CD8-positive, alpha-beta memory T cell (primary cell): Measurements from ENCODE around the gene SRP68. TPM values are rescaled to one million over a fixed set of nuclear protein-coding genes. Genes with fewer than 3 reads are reported as not detected.
"Not testable (repeated sequence)": the region's sequence is repeated elsewhere in the genome, so short reads cannot be mapped to it uniquely, and the experiment has no call there.

ENCODE experiments used
- CTCF ChIA-PET: fragments of 350-600 bp; sonication (Branson Sonifier 250); formaldehyde crosslinking; loops from one replicate; lab custom pipeline; 2021; ENCODE audit warnings: antibody characterized with exemption; lab: Charles Lee
- POLR2A ChIA-PET: fragments of 350-600 bp; sonication (Branson Sonifier 250); formaldehyde crosslinking; loops from one replicate; lab custom pipeline; 2021; ENCODE audit warnings: antibody characterized with exemption; lab: Charles Lee
- DNase-seq, 5 donors: peaks; one replicate each; pipeline versions ENCODE4 v3.0.0 to v3.0.0-alpha.2; 2020 to 2022; ENCODE audit warnings: mixed read lengths in 1 of 5
- H3K27ac ChIP-seq: one replicate; pipeline ENCODE4 v1.7.0; 2013; ENCODE audit warnings: low read depth, mild to moderate bottlenecking, low read length, moderate library complexity
- H3K27me3 ChIP-seq: 2 replicates; pipeline ENCODE4 v1.7.0; 2013; ENCODE audit warnings: low read length, mild to moderate bottlenecking; ENCODE audit not compliant: insufficient read depth, poor library complexity, severe bottlenecking
- H3K36me3 ChIP-seq: 2 replicates; pipeline ENCODE4 v1.7.0; 2013; ENCODE audit warnings: mild to moderate bottlenecking, low read length, moderate library complexity; ENCODE audit not compliant: insufficient read depth
- H3K4me1 ChIP-seq: 2 replicates; pipeline ENCODE4 v1.7.0; 2013; ENCODE audit warnings: mild to moderate bottlenecking, low read length, moderate library complexity; ENCODE audit not compliant: insufficient read depth
- H3K4me3 ChIP-seq: 2 replicates; pipeline ENCODE4 v1.7.0; 2013; ENCODE audit warnings: mild to moderate bottlenecking, low read length
- H3K9me3 ChIP-seq: 2 replicates; pipeline ENCODE4 v1.7.0; 2013; ENCODE audit warnings: mild to moderate bottlenecking, low read length
- H3K27ac Mint-ChIP-seq, 8 donors: one replicate each; pipeline ENCODE4 v1.8.0; 2020 to 2021; ENCODE audit warnings: mixed read lengths in 8 of 8, mild to moderate bottlenecking in 6 of 8, inconsistent platforms in 3 of 8, moderate library complexity in 3 of 8
- H3K27me3 Mint-ChIP-seq, 2 donors: one replicate each; pipeline ENCODE4 v1.8.0; 2020 to 2021; ENCODE audit warnings: mixed read lengths in 2 of 2, mild to moderate bottlenecking in 1 of 2, moderate library complexity in 1 of 2
- H3K36me3 Mint-ChIP-seq, 3 donors: one replicate each; pipeline ENCODE4 v1.8.0; 2020 to 2021; ENCODE audit warnings: mixed read lengths in 3 of 3, inconsistent platforms in 1 of 3, mild to moderate bottlenecking in 1 of 3
- H3K4me1 Mint-ChIP-seq, 3 donors: one replicate each; pipeline ENCODE4 v1.8.0; 2020 to 2021; ENCODE audit warnings: mixed read lengths in 3 of 3, inconsistent platforms in 1 of 3, mild to moderate bottlenecking in 1 of 3
- H3K4me3 Mint-ChIP-seq, 7 donors: one replicate each; pipeline ENCODE4 v1.8.0; 2020 to 2021; ENCODE audit warnings: mixed read lengths in 7 of 7, mild to moderate bottlenecking in 6 of 7, moderate library complexity in 4 of 7, inconsistent platforms in 2 of 7
- H3K9me3 Mint-ChIP-seq, 5 donors: one replicate each; pipeline ENCODE4 v1.8.0; 2020 to 2022; ENCODE audit warnings: mixed read lengths in 5 of 5, mild to moderate bottlenecking in 3 of 5, moderate library complexity in 2 of 5, inconsistent platforms in 1 of 5
- polyA plus RNA-seq: library from polyadenylated mRNA; unstranded; fragments of 300-500 nt; fragmentation: Illumina TruSeq; gene quantifications from one replicate; pipeline ENCODE4 v1.2.3, GENCODE V29; 2021
- total RNA-seq, 2 experiments: library from RNA; stranded (reverse); gene quantifications; one replicate each; pipeline ENCODE4 v1.2.3, GENCODE V29; 2021

SRP68 gene
- total and polyA plus RNA-seq, 3 experiments from 2014 or later = 80.4 to 123 (median 120) TPM

DNA sequence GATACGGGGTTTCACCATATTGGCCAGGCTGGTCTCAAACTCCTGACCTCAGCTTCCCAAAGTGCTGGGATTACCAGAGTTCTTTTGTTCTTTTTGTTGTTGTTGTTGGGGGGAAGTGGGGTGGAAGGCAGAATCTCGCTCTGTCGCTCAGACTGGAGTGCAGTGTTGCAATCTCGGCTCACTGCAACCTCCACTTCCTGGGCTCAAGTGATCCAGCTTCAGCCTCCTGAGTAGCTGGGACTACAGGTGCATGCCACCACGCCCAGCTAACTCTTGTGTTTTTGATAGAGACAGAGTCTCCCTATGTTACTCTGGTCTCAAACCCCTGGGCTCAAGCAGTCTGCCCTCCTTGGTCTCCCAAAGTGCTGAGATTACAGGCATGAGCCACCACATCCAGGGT is 6.1 kb upstream of the SRP68 start:
- Histone ChIP-seq H3K27me3 (peaks cover 31% of the 10 kb centered on the region), H3K4me1 (peaks cover 48% of the 10 kb centered on the region)
- not testable (repeated sequence) for DNase-seq, H3K27ac ChIP-seq, H3K27ac Mint-ChIP-seq, H3K36me3 ChIP-seq, H3K9me3 Mint-ChIP-seq, H3K36me3 Mint-ChIP-seq, H3K4me3 ChIP-seq, H3K9me3 ChIP-seq
- POLR2A ChIA-PET = interaction anchor here (0.7 to 1.4 kb wide), 3 partner anchors 8 to 15 kb away, joined by 3 to 8 read pairs (median 4); no protein-coding TSS in a partner anchor
- Mint-ChIP-seq H3K4me3 (peak overlapping the region in 3 of 7 donors; percentile 6 to 56 (median 31)), H3K27me3 (peaks cover 30 to 37% of the 10 kb centered on the region in 2 donors), H3K4me1 (peaks cover 23 to 65% (median 27%) of the 10 kb centered on the region in 3 donors)
- CTCF ChIA-PET = interaction anchor here (1.3 kb wide), 1 partner anchor 63 kb away, joined by 3 read pairs; no protein-coding TSS in a partner anchor

DNA sequence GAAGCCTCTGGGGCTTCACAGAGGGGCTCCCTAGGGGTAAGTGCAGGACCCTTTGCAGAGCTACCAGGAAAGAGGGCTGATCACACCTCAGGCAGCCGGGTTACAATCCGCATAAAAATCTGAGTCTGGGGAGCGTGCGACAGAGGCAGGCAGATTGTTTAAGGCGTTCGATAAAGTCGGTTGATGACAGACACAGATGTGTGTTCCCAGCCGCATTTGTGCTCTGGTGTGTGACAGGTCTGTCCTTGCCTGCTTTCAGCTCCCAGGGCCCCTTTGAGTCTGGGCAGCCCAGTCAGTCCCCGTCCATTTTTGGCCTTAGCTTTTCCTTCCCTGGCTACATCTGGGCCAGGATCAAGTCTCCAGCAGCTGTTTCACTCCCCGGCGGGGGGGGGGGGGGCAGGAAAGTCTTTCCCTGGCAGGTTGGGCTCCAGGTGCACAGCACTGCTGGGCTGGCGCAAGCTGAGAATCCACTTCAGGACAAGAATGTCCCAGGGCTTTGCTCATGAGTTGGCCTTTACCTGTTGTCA is 5.3 kb upstream of the SRP68 start:
- CTCF ChIA-PET = interaction anchor here (0.9 to 1.3 kb wide), 2 partner anchors 63 to 64 kb away, joined by 3 to 4 read pairs; no protein-coding TSS in a partner anchor
- no peaks in the 10 kb centered on the region for H3K9me3 ChIP-seq
- Mint-ChIP-seq H3K9me3 (no peaks in the 10 kb centered on the region), H3K27ac (peak overlapping the region in 5 of 8 donors; percentile 17 to 70 (median 36)), H3K36me3 (peaks cover 0 to 4% (median 0%) of the 10 kb centered on the region in 3 donors), H3K4me1 (peaks cover 23 to 69% (median 27%) of the 10 kb centered on the region in 3 donors), H3K27me3 (peaks cover 30 to 37% of the 10 kb centered on the region in 2 donors), H3K4me3 (peak overlapping the region in 1 of 7 donors; percentile 82)
- no peak overlapping the region for H3K27ac ChIP-seq
- H3K36me3 ChIP-seq = no peaks in the 10 kb centered on the region
- H3K27me3 ChIP-seq = peaks cover 32% of the 10 kb centered on the region
- DNase-seq = no peak
- POLR2A ChIA-PET = interaction anchor here (0.7 to 1.4 kb wide), 3 partner anchors 9 to 15 kb away, joined by 3 to 8 read pairs (median 4); no protein-coding TSS in a partner anchor
- no peak overlapping the region for H3K4me3 ChIP-seq
- H3K4me1 ChIP-seq = peaks cover 51% of the 10 kb centered on the region

DNA sequence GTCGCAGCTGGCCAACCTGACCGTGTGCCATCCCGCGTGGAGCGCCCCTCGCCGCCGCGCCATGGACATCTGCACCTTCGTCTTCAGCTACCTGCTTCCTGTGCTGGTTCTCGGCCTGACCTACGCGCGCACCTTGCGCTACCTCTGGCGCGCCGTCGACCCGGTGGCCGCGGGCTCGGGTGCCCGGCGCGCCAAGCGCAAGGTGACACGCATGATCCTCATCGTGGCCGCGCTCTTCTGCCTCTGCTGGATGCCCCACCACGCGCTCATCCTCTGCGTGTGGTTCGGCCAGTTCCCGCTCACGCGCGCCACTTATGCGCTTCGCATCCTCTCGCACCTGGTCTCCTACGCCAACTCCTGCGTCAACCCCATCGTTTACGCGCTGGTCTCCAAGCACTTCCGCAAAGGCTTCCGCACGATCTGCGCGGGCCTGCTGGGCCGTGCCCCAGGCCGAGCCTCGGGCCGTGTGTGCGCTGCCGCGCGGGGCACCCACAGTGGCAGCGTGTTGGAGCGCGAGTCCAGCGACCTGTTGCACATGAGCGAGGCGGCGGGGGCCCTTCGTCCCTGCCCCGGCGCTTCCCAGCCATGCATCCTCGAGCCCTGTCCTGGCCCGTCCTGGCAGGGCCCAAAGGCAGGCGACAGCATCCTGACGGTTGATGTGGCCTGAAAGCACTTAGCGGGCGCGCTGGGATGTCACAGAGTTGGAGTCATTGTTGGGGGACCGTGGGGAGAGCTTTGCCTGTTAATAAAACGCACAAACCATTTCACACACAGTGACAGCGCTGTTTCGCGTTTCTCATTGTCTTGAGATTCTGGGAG is 4.7 kb upstream of the SRP68 start:
- H3K27me3 ChIP-seq = peaks cover 32% of the 10 kb centered on the region
- ChIA-PET CTCF (interaction anchor here (0.9 to 1.3 kb wide), 2 partner anchors 62 to 63 kb away, joined by 3 to 4 read pairs; no protein-coding TSS in a partner anchor), POLR2A (interaction anchor here (0.6 to 1.4 kb wide), 4 partner anchors 13 to 476 kb away, joined by 3 to 7 read pairs (median 4); no protein-coding TSS in a partner anchor)
- H3K4me3 ChIP-seq = peak overlapping the region; percentile 49
- H3K9me3 ChIP-seq = no peaks in the 10 kb centered on the region
- peak overlapping the region; percentile 32 to 81 (median 50) for H3K27ac Mint-ChIP-seq
- DNase-seq = peak; percentile 19 to 74 (median 63)
- peak overlapping the region; percentile 80 to 93 (median 83) for H3K4me3 Mint-ChIP-seq
- peaks cover 51% of the 10 kb centered on the region for H3K4me1 ChIP-seq
- no peak overlapping the region for H3K27ac ChIP-seq
- H3K36me3 ChIP-seq = no peaks in the 10 kb centered on the region
- H3K9me3 Mint-ChIP-seq = no peaks in the 10 kb centered on the region
- peaks cover 32 to 37% of the 10 kb centered on the region in 2 donors for H3K27me3 Mint-ChIP-seq
- peaks cover 23 to 69% (median 27%) of the 10 kb centered on the region in 3 donors for H3K4me1 Mint-ChIP-seq
- peaks cover 0 to 8% (median 0%) of the 10 kb centered on the region in 3 donors for H3K36me3 Mint-ChIP-seq

DNA sequence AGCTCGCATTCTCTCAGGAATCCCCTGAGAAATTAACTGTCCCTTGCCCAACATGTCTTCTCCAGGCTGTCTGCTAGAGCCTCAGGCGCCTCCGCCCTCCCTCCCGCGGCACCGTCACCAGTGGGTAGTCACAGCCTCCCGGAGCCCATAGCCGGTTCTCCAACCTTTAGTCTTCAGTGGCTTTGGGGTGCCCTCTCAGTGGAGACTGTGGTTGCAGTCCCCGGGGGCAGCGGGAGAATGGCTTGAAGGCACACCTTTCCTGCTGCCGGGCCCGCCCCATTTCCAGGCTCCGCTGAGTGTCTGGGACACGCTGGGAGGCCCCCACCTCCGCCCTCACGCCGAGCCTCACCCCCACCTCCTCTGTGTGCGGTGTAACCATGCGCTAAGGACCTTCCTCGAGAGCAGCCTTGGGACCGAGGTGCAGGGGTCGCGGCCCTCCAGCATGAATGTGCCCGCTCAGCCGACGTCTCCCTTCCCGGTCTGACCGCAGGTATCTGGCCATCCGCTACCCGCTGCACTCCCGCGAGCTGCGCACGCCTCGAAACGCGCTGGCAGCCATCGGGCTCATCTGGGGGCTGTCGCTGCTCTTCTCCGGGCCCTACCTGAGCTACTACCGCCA is 3.9 kb upstream of the SRP68 start:
- no peak for DNase-seq
- Histone ChIP-seq H3K4me1 (peaks cover 54% of the 10 kb centered on the region), H3K9me3 (no peaks in the 10 kb centered on the region), H3K27ac (no peak overlapping the region), H3K36me3 (no peaks in the 10 kb centered on the region), H3K4me3 (peak overlapping the region; percentile 49), H3K27me3 (peaks cover 32% of the 10 kb centered on the region)
- ChIA-PET POLR2A (interaction anchor here (0.6 to 1.2 kb wide), 3 partner anchors 51 to 476 kb away, joined by 3 to 7 read pairs (median 3); partner anchors contain the start of gene PRPSAP1), CTCF (no interaction called here)
- Mint-ChIP-seq H3K27ac (peak overlapping the region in 5 of 8 donors; percentile 32 to 81 (median 52)), H3K9me3 (no peaks in the 10 kb centered on the region), H3K36me3 (peaks cover 0 to 13% (median 0%) of the 10 kb centered on the region in 3 donors), H3K4me3 (peak overlapping the region; percentile 80 to 93 (median 83)), H3K4me1 (peaks cover 30 to 76% (median 33%) of the 10 kb centered on the region in 3 donors), H3K27me3 (peaks cover 32 to 37% of the 10 kb centered on the region in 2 donors)

DNA sequence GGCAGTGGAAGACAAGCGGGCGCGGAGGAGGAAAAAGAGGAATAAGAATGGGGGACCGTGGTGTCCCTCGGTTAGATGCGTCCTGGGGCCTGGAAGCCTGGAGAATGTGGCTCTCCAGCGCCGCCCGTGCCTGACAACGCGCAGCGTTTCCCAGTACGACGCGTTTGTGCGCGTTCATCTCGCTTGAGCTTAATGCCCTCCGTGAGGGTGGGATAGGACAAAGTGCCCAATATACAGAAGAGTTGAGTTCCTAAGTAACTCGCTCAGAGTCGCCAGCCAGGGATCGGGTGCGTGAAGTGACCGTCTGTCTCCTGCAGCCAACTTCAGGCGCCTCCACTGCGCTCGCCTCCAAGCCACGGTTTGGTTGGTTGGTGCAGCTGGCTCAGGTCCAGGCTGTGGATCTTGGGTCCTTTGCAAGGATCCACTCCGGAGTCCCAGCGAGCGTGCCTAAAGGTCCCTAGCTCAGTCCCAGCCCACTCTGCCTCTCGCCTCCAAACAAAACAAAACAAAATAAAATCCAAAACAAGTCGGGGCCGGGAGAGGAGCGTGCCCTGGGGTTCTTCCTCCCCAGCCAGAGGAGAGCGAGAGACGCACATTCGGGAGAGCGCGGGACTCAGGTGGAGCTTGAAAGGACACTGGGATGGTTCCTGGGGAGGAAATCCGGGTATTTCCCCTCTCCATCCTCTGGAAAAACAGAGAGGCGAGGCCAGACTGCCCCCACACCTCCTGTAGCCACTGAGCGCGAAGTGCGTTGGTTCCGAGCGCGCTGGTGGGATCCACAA is 3.2 kb upstream of the SRP68 start:
- POLR2A ChIA-PET = interaction anchor here (0.6 to 1.2 kb wide), 3 partner anchors 169 to 278 kb away, joined by 3 to 11 read pairs (median 5); partner anchors contain the start of gene PRPSAP1
- H3K27ac Mint-ChIP-seq = peak overlapping the region in 3 of 8 donors; percentile 51 to 81 (median 70)

DNA sequence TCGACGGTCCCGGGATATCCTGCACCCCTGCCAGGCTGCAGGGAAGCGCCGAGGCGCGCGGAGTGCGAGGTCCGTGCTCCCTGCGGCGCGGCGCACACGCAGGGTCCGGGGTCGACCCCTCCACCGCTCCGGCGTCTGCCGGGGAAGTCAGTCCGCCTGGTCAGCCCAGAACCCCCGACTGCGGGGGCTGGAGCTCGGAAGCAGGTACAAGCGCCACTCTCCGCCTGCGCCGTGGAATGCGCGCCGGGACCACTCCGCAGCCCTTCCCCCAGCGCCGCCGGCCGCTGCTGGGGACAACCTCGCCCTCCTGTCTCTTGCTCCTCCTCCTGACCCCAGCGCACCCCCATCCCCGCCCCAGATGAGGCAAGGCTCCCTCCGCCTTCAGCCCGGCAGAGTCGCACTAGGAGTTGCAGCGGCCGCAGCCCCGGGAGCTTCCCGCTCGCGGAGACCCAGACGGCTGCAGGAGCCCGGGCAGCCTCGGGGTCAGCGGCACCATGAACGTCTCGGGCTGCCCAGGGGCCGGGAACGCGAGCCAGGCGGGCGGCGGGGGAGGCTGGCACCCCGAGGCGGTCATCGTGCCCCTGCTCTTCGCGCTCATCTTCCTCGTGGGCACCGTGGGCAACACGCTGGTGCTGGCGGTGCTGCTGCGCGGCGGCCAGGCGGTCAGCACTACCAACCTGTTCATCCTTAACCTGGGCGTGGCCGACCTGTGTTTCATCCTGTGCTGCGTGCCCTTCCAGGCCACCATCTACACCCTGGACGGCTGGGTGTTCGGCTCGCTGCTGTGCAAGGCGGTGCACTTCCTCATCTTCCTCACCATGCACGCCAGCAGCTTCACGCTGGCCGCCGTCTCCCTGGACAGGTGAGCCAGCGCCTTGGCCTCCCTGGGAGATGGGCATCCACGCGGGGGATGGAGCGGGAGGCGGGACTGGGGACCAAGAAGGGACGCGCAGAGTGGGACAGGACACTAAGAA is 2.4 kb upstream of the SRP68 start, which contains the start of gene GALR2:
TSS of gene GALR2 (plus strand) at position 392 of the 974 bp plus-strand sequence. CDS start at position 495, 103 bp downstream.
- Histone ChIP-seq H3K4me1 (peaks cover 61% of the 10 kb centered on the region), H3K36me3 (no peaks in the 10 kb centered on the region), H3K27me3 (peaks cover 32% of the 10 kb centered on the region), H3K9me3 (no peaks in the 10 kb centered on the region), H3K4me3 (peak within 1 kb of the TSS; percentile 32), H3K27ac (no peak within 1 kb of the TSS)
- Mint-ChIP-seq H3K36me3 (peaks cover 0 to 19% (median 0%) of the 10 kb centered on the region in 3 donors), H3K27me3 (peaks cover 32 to 37% of the 10 kb centered on the region in 2 donors), H3K4me3 (peak within 1 kb of the TSS; percentile 56 to 93 (median 75)), H3K9me3 (no peaks in the 10 kb centered on the region), H3K27ac (peak within 1 kb of the TSS in 3 of 8 donors; percentile 51 to 81 (median 70)), H3K4me1 (peaks cover 42 to 76% (median 44%) of the 10 kb centered on the region in 3 donors)
- CTCF ChIA-PET = interaction anchor here (1.0 to 1.7 kb wide), 3 partner anchors 12 to 205 kb away, joined by 3 read pairs; no protein-coding TSS in a partner anchor
- POLR2A ChIA-PET = interaction anchor here (0.6 to 1.2 kb wide), 2 partner anchors 193 to 279 kb away, joined by 3 to 11 read pairs; partner anchors contain the start of gene PRPSAP1
- DNase-seq = no peak

More for the DNA sequence above, 3.2 kb upstream of the SRP68 start:
- CTCF ChIA-PET = interaction anchor here (1.0 kb wide), 2 partner anchors 11 to 204 kb away, joined by 3 read pairs; no protein-coding TSS in a partner anchor
- Histone ChIP-seq H3K27ac (no peak overlapping the region), H3K36me3 (no peaks in the 10 kb centered on the region), H3K4me3 (peak overlapping the region; percentile 32), H3K4me1 (peaks cover 61% of the 10 kb centered on the region), H3K27me3 (peaks cover 32% of the 10 kb centered on the region), H3K9me3 (no peaks in the 10 kb centered on the region)
- H3K9me3 Mint-ChIP-seq = no peaks in the 10 kb centered on the region
- DNase-seq = no peak
- H3K4me1 Mint-ChIP-seq = peaks cover 37 to 77% (median 40%) of the 10 kb centered on the region in 3 donors
- H3K27me3 Mint-ChIP-seq = peaks cover 32 to 37% of the 10 kb centered on the region in 2 donors
- H3K36me3 Mint-ChIP-seq = peaks cover 0 to 13% (median 0%) of the 10 kb centered on the region in 3 donors
- H3K4me3 Mint-ChIP-seq = peak overlapping the region; percentile 56 to 83 (median 75)
